Measurements from ENCODE around the gene NBAS. TPM values are rescaled to one million over a fixed set of nuclear protein-coding genes. Genes with fewer than 3 reads are reported as not detected.

Gene NBAS
- total and polyA plus RNA-seq, 2 experiments from 2014 or later: 21.2 to 51.8 TPM

DNA sequence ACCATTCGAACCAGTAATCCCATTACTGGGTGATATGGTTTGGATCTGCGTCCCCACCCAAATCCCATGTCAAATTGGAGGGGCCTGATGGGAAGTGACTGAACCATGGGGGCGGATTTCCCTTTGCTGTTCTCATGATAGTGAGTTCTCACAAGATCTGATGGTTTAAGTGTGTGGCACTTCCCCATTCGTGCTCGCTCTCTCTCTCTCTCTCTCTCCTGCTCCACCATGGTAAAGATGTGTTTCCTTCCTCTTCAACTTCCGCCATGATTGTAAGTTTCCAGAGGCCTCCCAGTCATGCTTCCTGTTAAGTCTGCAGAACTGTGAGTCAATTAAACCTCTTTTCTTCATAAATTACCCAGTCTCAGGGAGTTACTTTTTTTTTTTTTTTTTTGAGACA is 62.6 kb downstream of the NBAS start:
- no peak for TF ChIP-seq EZH2 (IDR thresholded peaks at IDR 0.05; ENCODE audit: insufficient read depth, poor library complexity, severe bottlenecking)
- H2AFZ ChIP-seq: no peak overlapping the region

DNA sequence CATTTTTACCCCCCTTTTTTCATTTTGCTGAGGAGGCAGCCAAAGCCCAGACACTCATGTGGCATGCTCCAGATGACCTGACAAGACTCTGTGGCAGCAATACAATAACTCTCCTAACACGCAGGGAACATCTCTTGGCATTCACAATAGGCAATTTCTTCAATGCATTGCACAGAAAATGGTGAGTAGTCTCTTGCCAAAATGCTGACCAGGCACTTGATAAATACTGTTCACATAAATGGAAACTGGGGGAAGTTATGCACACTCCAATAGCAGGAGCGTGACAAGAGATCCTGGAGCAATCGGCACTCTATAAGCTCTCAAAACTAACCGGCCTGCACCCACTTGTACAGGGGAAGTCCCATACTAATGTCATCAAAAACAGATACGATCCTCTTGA is 66.3 kb downstream of the NBAS start:
- H3K27me3 ChIP-seq (replicated peaks; ENCODE audit: insufficient read depth): no peaks in the 10 kb centered on the region
- peak; percentile 6 for DNase-seq

More for the DNA sequence above, 62.6 kb downstream of the NBAS start:
- Histone ChIP-seq H3K9me2 (ENCODE audit: insufficient read depth) (no peaks in the 10 kb centered on the region), H3K79me2 (ENCODE audit: insufficient read depth) (0 out of 2 replicates have a peak, but pooled peaks cover 5% of the 10 kb centered on the region), H3F3A (ENCODE audit: insufficient read depth) (no peaks in the 10 kb centered on the region), H3K36me3 (ENCODE audit: low read depth) (peaks cover 21% of the 10 kb centered on the region), H4K20me1 (ENCODE audit: insufficient read depth) (no peaks in the 10 kb centered on the region), H3K9me3 (ENCODE audit: low read depth) (no peaks in the 10 kb centered on the region), H3K4me2 (ENCODE audit: unreplicated experiment) (no peak overlapping the region), H3K9ac (no peak overlapping the region), H3K27ac (no peak overlapping the region), H3K4me3 (no peak overlapping the region), H3K27me3 (replicated peaks; ENCODE audit: insufficient read depth) (no peaks in the 10 kb centered on the region), H3K4me1 (ENCODE audit: insufficient read depth) (no peaks in the 10 kb centered on the region)
- DNase-seq: no peak
- 96 to 97% methylated on average over 6 of the region's 6 CpGs for WGBS, 2 experiments (ENCODE audit: low coverage in 1 of 2, low lambda C conversion rate in 2 of 2, missing lambda C conversion rate in 2 of 2)
- in situ Hi-C loops (cut with MboI): no loop called here

DNA sequence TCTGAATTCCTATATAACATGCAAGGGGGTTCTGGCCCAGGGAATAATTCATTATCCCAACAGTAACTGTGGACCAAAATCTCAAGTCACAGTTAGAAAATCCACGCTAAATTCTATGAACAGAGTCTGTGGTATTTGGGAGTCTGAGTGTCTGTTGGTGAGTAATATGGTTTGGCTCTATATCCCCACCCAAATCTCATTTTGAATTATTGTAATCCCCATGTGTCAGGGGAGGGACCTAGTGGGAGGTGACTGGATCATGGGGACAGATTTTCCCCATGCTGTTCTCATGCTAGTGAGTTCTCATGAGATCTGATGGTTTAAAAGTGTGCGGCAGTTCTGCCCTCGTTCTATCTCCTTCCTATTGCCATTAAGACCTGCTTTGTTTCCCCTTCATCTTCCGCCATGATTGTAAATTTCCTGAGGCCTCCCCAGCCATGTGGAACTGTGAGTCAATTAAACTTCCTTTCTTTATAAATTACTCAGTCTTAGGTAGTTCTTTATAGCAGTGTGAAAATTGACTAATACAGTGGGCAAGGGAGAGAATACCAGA is 68.3 kb downstream of the NBAS start:
- no peak overlapping the region for H3K9ac ChIP-seq
- peak; percentile 29 for DNase-seq
- in situ Hi-C loops (cut with MboI): no loop called here

More for the DNA sequence above, 66.3 kb downstream of the NBAS start:
- Histone ChIP-seq H3K9me3 (ENCODE audit: low read depth) (no peaks in the 10 kb centered on the region), H3K9ac (no peak overlapping the region), H3K79me2 (ENCODE audit: insufficient read depth) (0 out of 2 replicates have a peak, but pooled peaks cover 5% of the 10 kb centered on the region), H3K9me2 (ENCODE audit: insufficient read depth) (no peaks in the 10 kb centered on the region), H3K4me1 (ENCODE audit: insufficient read depth) (no peaks in the 10 kb centered on the region), H3K36me3 (ENCODE audit: low read depth) (0 out of 2 replicates have a peak, but pooled peaks cover 7% of the 10 kb centered on the region), H3K27ac (no peak overlapping the region), H4K20me1 (ENCODE audit: insufficient read depth) (no peaks in the 10 kb centered on the region), H3K4me2 (ENCODE audit: unreplicated experiment) (no peak overlapping the region), H3F3A (ENCODE audit: insufficient read depth) (no peaks in the 10 kb centered on the region), H3K4me3 (no peak overlapping the region), H2AFZ (no peak overlapping the region)
- no peak for TF ChIP-seq EZH2phosphoT487 (IDR thresholded peaks at IDR 0.05; ENCODE audit: insufficient read depth, low read depth)
- TF ChIP-seq EZH2 (IDR thresholded peaks at IDR 0.05; ENCODE audit: insufficient read depth, poor library complexity, severe bottlenecking): no peak
- in situ Hi-C loops (cut with MboI): no loop called here
- whole genome bisulfite sequencing, 2 experiments (ENCODE audit: low coverage in 1 of 2, low lambda C conversion rate in 2 of 2, missing lambda C conversion rate in 2 of 2): 35 to 40% methylated on average over 5 of the region's 5 CpGs

DNA sequence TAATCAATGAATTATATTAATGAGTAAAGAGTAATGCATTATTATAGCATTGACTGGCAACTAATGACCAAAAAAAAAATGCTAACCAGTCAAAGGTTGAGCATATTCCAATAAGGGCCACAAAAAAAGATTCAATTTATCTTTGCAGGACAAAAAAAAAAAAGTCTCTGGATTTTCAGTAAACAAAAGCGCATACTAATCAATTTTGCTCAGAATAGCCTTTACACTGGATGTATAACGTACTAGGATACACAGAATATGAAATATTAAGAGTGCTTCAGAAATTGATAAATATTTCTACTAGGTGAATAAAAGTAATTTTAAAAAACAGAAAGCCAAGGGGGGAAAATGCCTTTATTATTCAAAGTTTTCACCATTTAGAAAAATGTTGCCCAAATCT is 74.4 kb downstream of the NBAS start:
- WGBS, 2 experiments (ENCODE audit: low coverage in 1 of 2, low lambda C conversion rate in 2 of 2, missing lambda C conversion rate in 2 of 2): 100% methylated on average over 2 of the region's 2 CpGs
- H3K4me1 ChIP-seq (ENCODE audit: insufficient read depth): no peaks in the 10 kb centered on the region
- TF ChIP-seq EZH2phosphoT487 (IDR thresholded peaks at IDR 0.05; ENCODE audit: insufficient read depth, low read depth) (no peak), EZH2 (IDR thresholded peaks at IDR 0.05; ENCODE audit: insufficient read depth, poor library complexity, severe bottlenecking) (no peak)
- DNase-seq: no peak
- H4K20me1 ChIP-seq (ENCODE audit: insufficient read depth): no peaks in the 10 kb centered on the region
- H3K36me3 ChIP-seq (ENCODE audit: low read depth): peaks cover 19% of the 10 kb centered on the region; the same call in 1 of the 2 replicates
- H3K27me3 ChIP-seq (replicated peaks; ENCODE audit: insufficient read depth): no peaks in the 10 kb centered on the region
- H3K9me3 ChIP-seq (ENCODE audit: low read depth): no peaks in the 10 kb centered on the region
- H3K4me2 ChIP-seq (ENCODE audit: unreplicated experiment): no peak overlapping the region
- no peak overlapping the region for H2AFZ ChIP-seq
- H3F3A ChIP-seq (ENCODE audit: insufficient read depth): no peaks in the 10 kb centered on the region
- no peak overlapping the region for H3K27ac ChIP-seq
- H3K9ac ChIP-seq: no peak overlapping the region
- no peak overlapping the region for H3K4me3 ChIP-seq
- H3K9me2 ChIP-seq (ENCODE audit: insufficient read depth): no peaks in the 10 kb centered on the region
- in situ Hi-C loops (cut with MboI): no loop called here
- no peaks in the 10 kb centered on the region for H3K79me2 ChIP-seq (ENCODE audit: insufficient read depth)

More for the DNA sequence above, 68.3 kb downstream of the NBAS start:
- H3K27ac ChIP-seq: no peak overlapping the region
- H3K9me2 ChIP-seq (ENCODE audit: insufficient read depth): no peaks in the 10 kb centered on the region
- no peaks in the 10 kb centered on the region for H3K36me3 ChIP-seq (ENCODE audit: low read depth)
- no peaks in the 10 kb centered on the region for H3K4me1 ChIP-seq (ENCODE audit: insufficient read depth)
- no peaks in the 10 kb centered on the region for H4K20me1 ChIP-seq (ENCODE audit: insufficient read depth)
- H3K4me3 ChIP-seq: no peak overlapping the region
- H3K4me2 ChIP-seq (ENCODE audit: unreplicated experiment): no peak overlapping the region
- no peaks in the 10 kb centered on the region for H3K27me3 ChIP-seq (replicated peaks; ENCODE audit: insufficient read depth)
- no peak overlapping the region for H2AFZ ChIP-seq
- WGBS, 2 experiments (ENCODE audit: low coverage in 1 of 2, low lambda C conversion rate in 2 of 2, missing lambda C conversion rate in 2 of 2): 84 to 87% methylated on average over 4 of the region's 4 CpGs
- H3K9me3 ChIP-seq (ENCODE audit: low read depth): no peaks in the 10 kb centered on the region
- no peaks in the 10 kb centered on the region for H3F3A ChIP-seq (ENCODE audit: insufficient read depth)
- TF ChIP-seq EZH2 (IDR thresholded peaks at IDR 0.05; ENCODE audit: insufficient read depth, poor library complexity, severe bottlenecking) (no peak), EZH2phosphoT487 (IDR thresholded peaks at IDR 0.05; ENCODE audit: insufficient read depth, low read depth) (no peak)
- 0 out of 2 replicates have a peak, but pooled peaks cover 5% of the 10 kb centered on the region for H3K79me2 ChIP-seq (ENCODE audit: insufficient read depth)

Data from GM23248 (cell line).